22Rv1 (cell line): ENCODE measurements around the gene CFAP91.

Source experiments
- ZFX ChIP-seq: fragments of 450-650 bp; IDR thresholded peaks from 2 replicates; pipeline ENCODE4 v1.6.1; 2017; ENCODE audit warnings: antibody characterized with exemption, borderline replicate concordance
- TF ChIP-seq, protein P1 (sequence below): fragments of 450-650 bp; IDR thresholded peaks from 2 replicates; pipeline ENCODE4 v1.5.1; 2017; ENCODE audit warnings: mild to moderate bottlenecking

DNA sequence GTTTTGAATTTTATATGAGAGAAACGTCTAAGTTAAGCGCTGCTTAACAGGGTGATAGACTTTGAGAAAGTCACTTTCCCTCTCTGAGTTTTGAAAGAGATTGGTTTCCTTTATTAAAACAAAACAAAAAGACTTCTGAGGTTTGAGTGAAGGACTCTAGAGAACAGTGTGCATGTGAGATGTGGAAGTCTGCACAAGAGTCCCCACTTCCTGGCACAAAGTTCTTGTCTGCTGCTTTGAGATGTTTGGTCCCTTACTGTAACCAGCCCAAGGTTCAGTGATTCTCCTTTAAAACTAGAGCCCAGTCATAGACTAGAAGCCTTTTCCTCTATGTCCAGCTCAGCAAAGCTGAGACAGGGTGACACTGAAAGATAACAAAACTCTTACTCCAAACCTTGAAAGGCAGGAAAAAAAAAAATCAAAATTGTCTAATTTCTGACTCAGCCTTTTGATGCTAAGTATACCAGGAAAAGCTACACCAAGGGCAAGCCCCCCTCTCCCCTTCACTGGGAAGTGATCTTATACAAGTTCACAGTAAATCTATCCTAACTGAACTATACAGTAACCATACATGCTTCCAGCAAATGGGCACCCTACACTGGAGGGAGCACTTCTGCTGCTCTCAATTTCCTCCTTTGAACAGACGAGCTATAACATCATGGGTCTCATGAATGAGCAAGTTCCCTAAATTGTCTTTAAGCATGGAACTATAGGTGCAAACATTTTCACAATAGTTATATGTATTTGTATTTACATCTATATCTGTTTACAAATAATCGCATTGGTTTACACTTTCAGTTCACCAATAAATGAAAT, 44.7 kb upstream of the CFAP91 start:
- TF ChIP-seq, protein P1, sequence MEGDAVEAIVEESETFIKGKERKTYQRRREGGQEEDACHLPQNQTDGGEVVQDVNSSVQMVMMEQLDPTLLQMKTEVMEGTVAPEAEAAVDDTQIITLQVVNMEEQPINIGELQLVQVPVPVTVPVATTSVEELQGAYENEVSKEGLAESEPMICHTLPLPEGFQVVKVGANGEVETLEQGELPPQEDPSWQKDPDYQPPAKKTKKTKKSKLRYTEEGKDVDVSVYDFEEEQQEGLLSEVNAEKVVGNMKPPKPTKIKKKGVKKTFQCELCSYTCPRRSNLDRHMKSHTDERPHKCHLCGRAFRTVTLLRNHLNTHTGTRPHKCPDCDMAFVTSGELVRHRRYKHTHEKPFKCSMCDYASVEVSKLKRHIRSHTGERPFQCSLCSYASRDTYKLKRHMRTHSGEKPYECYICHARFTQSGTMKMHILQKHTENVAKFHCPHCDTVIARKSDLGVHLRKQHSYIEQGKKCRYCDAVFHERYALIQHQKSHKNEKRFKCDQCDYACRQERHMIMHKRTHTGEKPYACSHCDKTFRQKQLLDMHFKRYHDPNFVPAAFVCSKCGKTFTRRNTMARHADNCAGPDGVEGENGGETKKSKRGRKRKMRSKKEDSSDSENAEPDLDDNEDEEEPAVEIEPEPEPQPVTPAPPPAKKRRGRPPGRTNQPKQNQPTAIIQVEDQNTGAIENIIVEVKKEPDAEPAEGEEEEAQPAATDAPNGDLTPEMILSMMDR = no peak
- no peak for TF ChIP-seq ZFX
